ENCODE results near the gene DNAH3.

DNAH3 gene

DNA sequence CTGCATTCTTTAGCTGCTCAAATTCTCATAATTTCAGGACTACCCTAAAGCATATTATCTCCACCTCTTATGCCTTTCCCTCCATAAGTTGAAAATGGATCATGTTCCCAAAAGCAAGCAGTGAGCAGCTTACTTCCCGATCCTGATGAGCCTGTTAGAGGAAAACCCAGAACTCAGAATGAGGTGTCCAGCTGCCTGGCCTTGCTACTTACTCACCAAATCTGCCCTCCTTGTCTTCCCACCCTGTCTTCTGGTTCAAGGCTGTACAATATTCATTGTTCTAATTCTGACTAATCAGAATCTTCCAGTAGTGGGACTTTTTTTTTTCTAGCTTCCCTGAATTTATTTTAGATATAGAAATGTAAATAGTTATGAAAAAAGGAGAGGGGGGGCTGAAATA, 239.3 kb downstream of the DNAH3 start:
- no peaks in the 10 kb centered on the region for H3K9me3 ChIP-seq (replicated peaks; ENCODE audit: insufficient read depth, low read length)
- H3K27ac ChIP-seq (ENCODE audit: low read length) = no peak overlapping the region
- H3K4me1 ChIP-seq (ENCODE audit: low read length) = no peaks in the 10 kb centered on the region
- H3K4me3 ChIP-seq (ENCODE audit: low read length) = no peak overlapping the region
- no peaks in the 10 kb centered on the region for H3F3A ChIP-seq (ENCODE audit: insufficient read depth, low read length)
- no peaks in the 10 kb centered on the region for H3K9me2 ChIP-seq (replicated peaks; ENCODE audit: insufficient read depth, low read length)
- H4K20me1 ChIP-seq (ENCODE audit: insufficient read depth, low read length) = no peaks in the 10 kb centered on the region
- TF ChIP-seq CTCF (IDR thresholded peaks at IDR 0.05; ENCODE audit: low read length) (no peak), EZH2phosphoT487 (IDR thresholded peaks at IDR 0.05; ENCODE audit: low read length) (no peak), EZH2 (optimal IDR thresholded peaks at IDR 0.05; ENCODE audit: low read depth, low read length) (no peak)
- DNase-seq = no peak
- H2AFZ ChIP-seq (ENCODE audit: low read length) = no peak overlapping the region
- no peaks in the 10 kb centered on the region for H3K79me2 ChIP-seq (ENCODE audit: low read length)
- no peak overlapping the region for H3K4me2 ChIP-seq (ENCODE audit: low read depth, low read length)
- H3K27me3 ChIP-seq (replicated peaks; ENCODE audit: insufficient read depth, low read length) = no peaks in the 10 kb centered on the region
- no peaks in the 10 kb centered on the region for H3K36me3 ChIP-seq (replicated peaks; ENCODE audit: insufficient read depth, low read length)
- H3K9ac ChIP-seq (ENCODE audit: low read length) = no peak overlapping the region

- Histone ChIP-seq H3K4me2 (ENCODE audit: low read depth, low read length) (no peak overlapping the region), H4K20me1 (ENCODE audit: insufficient read depth, low read length) (no peaks in the 10 kb centered on the region), H3K9me3 (replicated peaks; ENCODE audit: insufficient read depth, low read length) (no peaks in the 10 kb centered on the region), H2AFZ (ENCODE audit: low read length) (no peak overlapping the region), H3K9ac (ENCODE audit: low read length) (no peak overlapping the region), H3F3A (ENCODE audit: insufficient read depth, low read length) (no peaks in the 10 kb centered on the region), H3K27me3 (replicated peaks; ENCODE audit: insufficient read depth, low read length) (no peaks in the 10 kb centered on the region), H3K27ac (ENCODE audit: low read length) (no peak overlapping the region), H3K79me2 (ENCODE audit: low read length) (peaks cover 3% of the 10 kb centered on the region; the same call in 1 of the 2 replicates), H3K9me2 (replicated peaks; ENCODE audit: insufficient read depth, low read length) (no peaks in the 10 kb centered on the region), H3K36me3 (replicated peaks; ENCODE audit: insufficient read depth, low read length) (no peaks in the 10 kb centered on the region), H3K4me1 (ENCODE audit: low read length) (no peaks in the 10 kb centered on the region), H3K4me3 (ENCODE audit: low read length) (no peak overlapping the region)
- TF ChIP-seq CTCF (IDR thresholded peaks at IDR 0.05; ENCODE audit: low read length) = no peak
- TF ChIP-seq EZH2 (optimal IDR thresholded peaks at IDR 0.05; ENCODE audit: low read depth, low read length) = no peak
- TF ChIP-seq EZH2phosphoT487 (IDR thresholded peaks at IDR 0.05; ENCODE audit: low read length) = no peak
- no peak for DNase-seq
Observed at GRCh38 chr16:20910781-20911321, 239.8 kb downstream of the DNAH3 start.

DNA sequence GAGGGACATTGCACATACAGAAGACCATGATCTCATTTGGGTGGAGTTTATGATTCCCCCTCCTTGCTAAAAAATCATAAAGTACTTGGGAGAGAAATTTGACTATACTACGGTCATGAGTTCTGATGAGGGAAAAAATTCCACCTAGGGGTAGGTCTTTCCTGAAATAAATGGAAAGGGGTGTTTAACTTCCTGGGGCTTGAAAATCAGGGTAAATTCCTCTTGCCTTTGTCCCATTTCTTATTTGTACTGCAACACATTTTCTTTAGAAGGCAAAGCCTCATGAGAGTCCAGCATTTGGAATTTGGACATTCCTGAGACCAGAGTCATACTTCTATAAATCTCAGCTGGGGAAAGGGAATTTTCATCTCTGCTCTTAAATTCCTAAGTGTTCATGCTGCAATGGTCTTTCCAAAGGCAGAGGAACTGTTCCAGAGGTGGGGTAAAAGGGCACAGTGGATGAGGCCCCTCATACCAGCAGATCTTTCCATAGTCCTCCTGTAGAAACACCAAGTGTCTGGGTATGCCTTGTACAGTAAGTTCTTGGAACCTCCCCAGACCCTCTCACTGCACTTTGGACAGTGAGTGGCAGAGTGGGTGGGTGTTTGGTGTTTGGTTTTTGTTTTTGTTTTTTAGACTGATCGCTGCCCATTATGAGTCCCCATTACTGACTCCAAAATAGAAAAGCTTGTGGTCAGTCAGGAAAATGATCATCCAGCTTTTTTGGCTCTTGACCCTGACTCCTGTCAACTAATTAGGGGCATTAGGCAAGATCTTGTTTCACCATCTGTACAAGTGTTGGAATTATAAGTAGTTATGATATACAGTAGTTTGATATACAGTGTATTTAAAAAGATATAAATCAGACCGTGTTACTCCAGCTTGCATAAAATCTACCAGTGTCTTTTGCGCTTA, 244.0 kb downstream of the DNAH3 start:
- H2AFZ ChIP-seq (ENCODE audit: low read length) = no peak overlapping the region
- H3K4me3 ChIP-seq (ENCODE audit: low read length) = no peak overlapping the region
- no peaks in the 10 kb centered on the region for H3K27me3 ChIP-seq (replicated peaks; ENCODE audit: insufficient read depth, low read length)
- no peak overlapping the region for H3K4me2 ChIP-seq (ENCODE audit: low read depth, low read length)
- H3K9ac ChIP-seq (ENCODE audit: low read length) = no peak overlapping the region
- peaks cover 14% of the 10 kb centered on the region for H3F3A ChIP-seq (ENCODE audit: insufficient read depth, low read length)
- no peaks in the 10 kb centered on the region for H3K9me2 ChIP-seq (replicated peaks; ENCODE audit: insufficient read depth, low read length)
- H3K36me3 ChIP-seq (replicated peaks; ENCODE audit: insufficient read depth, low read length) = no peaks in the 10 kb centered on the region
- DNase-seq = no peak
- H3K4me1 ChIP-seq (ENCODE audit: low read length) = peaks cover 34% of the 10 kb centered on the region
- TF ChIP-seq EZH2 (optimal IDR thresholded peaks at IDR 0.05; ENCODE audit: low read depth, low read length) (no peak), EZH2phosphoT487 (IDR thresholded peaks at IDR 0.05; ENCODE audit: low read length) (no peak), CTCF (IDR thresholded peaks at IDR 0.05; ENCODE audit: low read length) (no peak)
- H3K9me3 ChIP-seq (replicated peaks; ENCODE audit: insufficient read depth, low read length) = no peaks in the 10 kb centered on the region
- H3K27ac ChIP-seq (ENCODE audit: low read length) = no peak overlapping the region
- H4K20me1 ChIP-seq (ENCODE audit: insufficient read depth, low read length) = no peaks in the 10 kb centered on the region
- H3K79me2 ChIP-seq (ENCODE audit: low read length) = peaks cover 24% of the 10 kb centered on the region
